Activated CD4-positive, alpha-beta memory T cell treated with anti-CD3 and anti-CD28 coated beads for 36 hours (primary cell): Measurements from ENCODE around the gene KDM4B. TPM values are rescaled to one million over a fixed set of nuclear protein-coding genes. Genes with fewer than 3 reads are reported as not detected.

Experiments
- CTCF ChIA-PET: fragments of 350-600 bp; sonication (Branson Sonifier 250); formaldehyde crosslinking; loops from one replicate; lab custom pipeline; 2021; ENCODE audit warnings: antibody characterized with exemption, inconsistent platforms; lab: Charles Lee
- POLR2A ChIA-PET: fragments of 350-600 bp; sonication (Branson Sonifier 250); formaldehyde crosslinking; loops from one replicate; lab custom pipeline; 2021; ENCODE audit warnings: antibody characterized with exemption; lab: Charles Lee
- DNase-seq: peaks from one replicate; pipeline ENCODE4 v3.0.0-alpha.2; 2020
- H3K27ac Mint-ChIP-seq: one replicate; pipeline ENCODE4 v1.8.0; 2021; ENCODE audit warnings: mixed read lengths
- H3K27me3 Mint-ChIP-seq: one replicate; pipeline ENCODE4 v1.8.0; 2021; ENCODE audit warnings: mixed read lengths
- H3K36me3 Mint-ChIP-seq: one replicate; pipeline ENCODE4 v1.8.0; 2021; ENCODE audit warnings: mixed read lengths
- H3K4me1 Mint-ChIP-seq: one replicate; pipeline ENCODE4 v1.8.0; 2021; ENCODE audit warnings: low read depth, mixed read lengths
- H3K4me3 Mint-ChIP-seq: one replicate; pipeline ENCODE4 v1.8.0; 2021; ENCODE audit warnings: mild to moderate bottlenecking, mixed read lengths
- H3K9me3 Mint-ChIP-seq: one replicate; pipeline ENCODE4 v1.8.0; 2021; ENCODE audit warnings: mixed read lengths
- intact Hi-C: fragments of 100-400 bp; cut with micrococcal nuclease; formaldehyde crosslinking; loops from one replicate; pipeline ENCODE4 v1.15.1; 2023
- total RNA-seq, 2 experiments: library from RNA; stranded (reverse); gene quantifications; one replicate each; pipeline ENCODE4 v1.2.3, GENCODE V29; 2021

KDM4B gene
- total RNA-seq, 2 experiments from 2014 or later = 19.2 to 20.6 TPM

DNA sequence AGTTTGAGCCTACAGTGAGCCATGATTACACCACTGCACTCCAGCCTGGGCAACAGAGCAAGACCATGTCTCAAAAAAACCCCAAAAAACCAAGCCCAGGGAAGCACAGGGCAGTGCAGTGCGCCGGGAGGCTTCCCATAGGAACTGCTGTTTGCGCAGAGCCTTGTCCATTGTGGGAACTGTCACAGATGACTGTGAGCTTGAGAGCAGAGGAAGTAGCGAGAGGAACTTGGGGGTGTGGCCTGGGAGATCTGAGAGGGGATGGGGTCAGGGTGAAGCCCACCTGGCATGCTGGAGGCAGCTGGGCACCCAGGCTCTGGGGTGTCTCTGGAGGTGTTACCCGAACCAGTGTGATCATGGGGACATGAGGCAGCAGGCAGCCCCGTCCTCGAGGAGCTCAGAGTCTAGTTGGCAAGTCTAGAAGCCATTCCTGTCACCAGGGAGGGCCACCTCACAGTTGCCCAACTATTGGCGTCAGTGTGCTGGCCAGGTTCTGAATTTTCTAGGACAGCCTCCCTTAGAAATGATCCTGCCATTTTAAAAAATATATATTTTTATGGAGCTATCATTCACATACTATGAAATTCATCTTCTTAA, 10.4 kb downstream of the KDM4B start:
- intact Hi-C loops = no loop called here
- no peak for DNase-seq
- ChIA-PET POLR2A (interaction anchor here (1.0 kb wide), 1 partner anchor 11 kb away, joined by 4 read pairs; the partner anchor contains the start of gene KDM4B), CTCF (interaction anchor here (1.1 kb wide), 1 partner anchor 52 kb away, joined by 4 read pairs; no protein-coding TSS in a partner anchor)
- Mint-ChIP-seq H3K9me3 (no peaks in the 10 kb centered on the region), H3K4me3 (no peak overlapping the region), H3K36me3 (peaks cover 2% of the 10 kb centered on the region), H3K4me1 (peaks cover 4% of the 10 kb centered on the region), H3K27ac (no peak overlapping the region), H3K27me3 (no peaks in the 10 kb centered on the region)

DNA sequence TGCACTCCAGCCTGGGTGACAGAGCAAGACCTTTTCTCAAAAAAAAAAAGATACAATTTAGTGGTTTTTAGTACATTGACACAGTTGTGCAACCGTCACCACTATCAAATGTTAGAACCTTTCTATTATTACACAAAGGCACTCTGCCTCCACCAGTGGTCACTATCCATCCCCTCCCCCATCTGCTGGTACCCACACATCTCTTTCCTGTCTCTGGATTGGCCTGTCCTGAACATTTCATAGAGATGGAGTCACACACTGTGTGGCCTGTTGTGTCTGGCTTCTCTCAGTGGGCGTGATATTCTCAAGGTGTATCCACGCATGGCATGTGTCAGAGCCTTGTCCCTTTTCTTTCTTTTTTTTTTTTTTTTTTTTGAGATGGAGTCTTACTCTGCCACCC, 11.2 kb downstream of the KDM4B start:
- Mint-ChIP-seq H3K9me3 (no peaks in the 10 kb centered on the region), H3K4me1 (peaks cover under 1% of the 10 kb centered on the region), H3K4me3 (no peak overlapping the region), H3K27ac (no peak overlapping the region), H3K36me3 (peaks cover 2% of the 10 kb centered on the region), H3K27me3 (no peaks in the 10 kb centered on the region)
- intact Hi-C loops = no loop called here
- CTCF ChIA-PET = interaction anchor here (1.1 kb wide), 1 partner anchor 51 kb away, joined by 4 read pairs; no protein-coding TSS in a partner anchor
- DNase-seq = no peak
- POLR2A ChIA-PET = interaction anchor here (1.0 kb wide), 1 partner anchor 12 kb away, joined by 4 read pairs; the partner anchor contains the start of gene KDM4B

DNA sequence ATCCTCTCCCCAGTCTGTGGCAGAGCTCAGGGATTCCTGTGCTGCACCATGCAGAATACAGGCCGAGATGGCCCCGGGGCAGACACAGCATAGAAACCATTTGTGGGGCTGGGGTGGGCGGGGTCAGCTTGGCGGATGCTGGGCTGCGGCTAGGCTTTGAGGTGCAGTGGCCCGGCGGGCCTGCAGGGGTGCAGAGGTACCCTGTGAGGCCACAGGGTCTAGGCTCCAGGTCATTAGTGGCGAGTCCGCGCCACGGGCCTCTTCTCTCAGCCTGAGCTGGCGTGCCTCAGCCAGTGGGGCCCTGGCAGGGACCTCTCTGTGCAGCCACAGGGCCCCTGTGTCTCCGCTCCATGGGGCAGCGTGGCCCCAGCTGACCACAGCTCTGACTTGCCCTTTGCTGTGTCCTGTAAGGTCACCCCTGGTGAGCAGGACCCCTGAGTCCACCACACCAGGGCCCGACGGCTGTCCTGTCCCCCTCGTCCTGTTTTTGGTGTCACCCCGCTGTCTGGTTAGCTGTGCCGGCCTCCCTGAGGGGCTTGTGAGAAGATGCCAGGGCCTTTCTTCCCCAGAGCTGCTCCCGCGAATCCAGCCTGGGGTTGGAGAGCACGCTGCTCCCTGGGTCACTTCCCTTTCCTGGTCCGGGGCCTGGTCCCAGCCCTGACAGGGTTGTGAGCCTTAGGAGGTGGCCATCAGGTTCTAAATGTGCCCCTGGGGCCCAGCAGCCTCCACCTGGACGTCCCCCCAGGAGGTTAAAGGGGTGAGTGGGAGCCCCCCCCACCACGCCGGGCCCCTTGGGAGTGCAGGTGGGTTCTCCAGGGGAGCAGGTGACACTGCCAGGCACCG, 12.1 kb downstream of the KDM4B start:
- Mint-ChIP-seq H3K9me3 (no peaks in the 10 kb centered on the region), H3K27me3 (no peaks in the 10 kb centered on the region), H3K4me3 (no peak overlapping the region), H3K36me3 (peaks cover 2% of the 10 kb centered on the region), H3K27ac (no peak overlapping the region), H3K4me1 (no peaks in the 10 kb centered on the region)
- intact Hi-C loops = no loop called here
- ChIA-PET POLR2A (no interaction called here), CTCF (no interaction called here)
- DNase-seq = no peak

DNA sequence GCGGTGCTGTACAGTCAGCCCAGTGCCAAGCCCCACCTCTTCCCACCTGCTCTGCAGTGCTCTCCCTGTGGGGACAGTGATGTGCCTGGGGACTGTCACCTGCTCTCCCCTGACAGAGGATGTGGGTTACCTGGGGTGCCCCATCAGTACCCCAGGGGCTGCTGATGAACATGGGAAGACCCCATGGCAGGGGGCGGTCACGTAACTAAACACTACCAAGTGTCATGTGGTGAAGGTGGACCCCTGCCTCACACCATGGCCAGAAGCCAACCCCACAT, 12.7 kb downstream of the KDM4B start:
- Mint-ChIP-seq H3K9me3 (no peaks in the 10 kb centered on the region), H3K27me3 (no peaks in the 10 kb centered on the region), H3K27ac (no peak overlapping the region), H3K36me3 (peaks cover 2% of the 10 kb centered on the region), H3K4me1 (no peaks in the 10 kb centered on the region), H3K4me3 (no peak overlapping the region)
- POLR2A ChIA-PET = no interaction called here
- CTCF ChIA-PET = no interaction called here
- intact Hi-C loops = no loop called here
- no peak for DNase-seq

DNA sequence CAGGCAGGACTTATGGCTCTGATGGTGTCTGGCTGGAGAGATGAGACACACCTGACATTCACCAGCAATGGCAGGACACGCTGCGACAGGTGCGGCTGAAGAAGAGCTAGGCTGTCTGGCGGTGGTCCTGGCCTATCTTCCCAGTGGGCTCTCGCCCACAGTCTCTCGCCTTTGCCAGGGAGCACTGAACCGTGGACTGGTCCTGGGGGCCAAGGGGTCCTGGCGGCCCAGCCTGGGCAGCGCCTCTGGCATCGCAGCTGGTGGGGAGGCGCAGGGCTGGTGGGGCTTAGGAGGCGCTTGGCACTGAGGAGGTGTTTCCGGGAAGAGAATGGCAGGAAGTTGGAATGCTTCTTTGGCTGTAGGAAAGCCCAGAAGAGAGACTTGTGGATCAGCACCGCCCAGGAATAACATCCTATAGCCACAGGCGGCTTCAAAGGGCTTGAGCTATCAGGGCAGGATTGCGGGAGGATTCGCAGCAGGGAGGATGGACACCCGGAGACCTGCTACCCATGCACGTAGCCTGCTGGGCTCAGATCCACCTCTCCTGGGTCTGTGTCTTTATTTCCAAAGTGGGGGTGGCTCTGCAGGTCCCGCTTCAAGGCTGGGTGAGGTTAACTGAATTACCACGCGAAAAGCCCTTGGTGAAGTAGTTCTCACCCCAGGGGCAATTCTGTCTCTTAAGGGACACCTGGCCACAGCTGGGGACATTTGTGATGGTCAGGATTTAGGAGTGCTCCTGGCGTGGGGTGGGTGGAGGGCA, 14.6 kb downstream of the KDM4B start:
- Mint-ChIP-seq H3K4me1 (peaks cover 9% of the 10 kb centered on the region), H3K4me3 (no peak overlapping the region), H3K27me3 (no peaks in the 10 kb centered on the region), H3K36me3 (no peaks in the 10 kb centered on the region), H3K9me3 (no peaks in the 10 kb centered on the region), H3K27ac (no peak overlapping the region)
- ChIA-PET POLR2A (interaction anchor here (1.2 kb wide), 1 partner anchor 10 kb away, joined by 4 read pairs; no protein-coding TSS in a partner anchor), CTCF (interaction anchor here (2.1 kb wide), 1 partner anchor 47 kb away, joined by 6 read pairs; no protein-coding TSS in a partner anchor)
- intact Hi-C loops = no loop called here
- no peak for DNase-seq

DNA sequence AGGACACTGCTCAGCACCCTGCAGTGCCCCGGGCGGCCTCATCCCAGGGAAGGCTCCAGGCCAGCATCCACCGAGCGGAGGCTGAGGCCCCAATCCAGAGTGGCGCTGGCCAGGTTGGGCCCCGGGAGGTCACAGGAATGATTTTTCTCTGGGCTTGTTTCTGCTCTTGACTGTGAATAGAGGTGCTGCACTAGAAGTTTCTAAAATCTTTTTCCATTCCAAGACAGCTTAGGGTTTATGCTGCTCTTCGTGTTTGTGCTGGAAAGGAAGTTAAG, 15.1 kb downstream of the KDM4B start:
- ChIA-PET POLR2A (no interaction called here), CTCF (interaction anchor here (2.1 kb wide), 1 partner anchor 47 kb away, joined by 6 read pairs; no protein-coding TSS in a partner anchor)
- no peak for DNase-seq
- Mint-ChIP-seq H3K36me3 (no peaks in the 10 kb centered on the region), H3K9me3 (no peaks in the 10 kb centered on the region), H3K27ac (no peak overlapping the region), H3K4me1 (peaks cover 9% of the 10 kb centered on the region), H3K27me3 (no peaks in the 10 kb centered on the region), H3K4me3 (no peak overlapping the region)
- intact Hi-C loops = no loop called here

DNA sequence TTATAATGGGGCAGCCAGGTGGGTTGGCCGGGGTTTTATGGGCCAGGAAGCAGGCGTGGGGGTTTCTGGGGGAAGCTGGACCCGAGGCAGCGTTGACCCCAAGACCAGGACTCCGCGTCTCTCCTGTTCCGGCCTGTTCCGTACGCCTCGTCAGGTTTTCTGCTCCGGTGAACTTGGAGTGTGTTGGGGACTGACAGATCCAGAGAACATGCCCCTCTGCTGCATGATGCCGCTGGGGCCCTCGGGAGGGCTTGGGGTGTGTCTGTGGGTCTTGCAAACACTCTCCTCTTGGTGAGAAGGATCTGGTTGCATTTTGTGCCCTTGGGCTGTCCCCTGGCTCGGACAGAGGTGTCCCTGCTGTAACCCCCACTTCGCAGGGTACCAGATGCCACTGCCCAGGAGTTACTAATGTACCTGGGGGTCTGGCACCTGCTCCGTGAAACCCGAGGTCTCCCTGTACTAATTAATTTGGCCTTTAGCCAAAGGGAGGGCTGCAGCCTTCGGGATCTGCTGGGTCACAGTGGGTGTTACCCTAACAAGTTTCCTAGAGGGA, 15.6 kb downstream of the KDM4B start:
- Mint-ChIP-seq H3K36me3 (no peaks in the 10 kb centered on the region), H3K4me3 (no peak overlapping the region), H3K27ac (no peak overlapping the region), H3K27me3 (no peaks in the 10 kb centered on the region), H3K4me1 (peaks cover 9% of the 10 kb centered on the region), H3K9me3 (no peaks in the 10 kb centered on the region)
- ChIA-PET CTCF (interaction anchor here (2.1 kb wide), 1 partner anchor 46 kb away, joined by 6 read pairs; no protein-coding TSS in a partner anchor), POLR2A (no interaction called here)
- DNase-seq = no peak
- intact Hi-C loops = no loop called here

DNA sequence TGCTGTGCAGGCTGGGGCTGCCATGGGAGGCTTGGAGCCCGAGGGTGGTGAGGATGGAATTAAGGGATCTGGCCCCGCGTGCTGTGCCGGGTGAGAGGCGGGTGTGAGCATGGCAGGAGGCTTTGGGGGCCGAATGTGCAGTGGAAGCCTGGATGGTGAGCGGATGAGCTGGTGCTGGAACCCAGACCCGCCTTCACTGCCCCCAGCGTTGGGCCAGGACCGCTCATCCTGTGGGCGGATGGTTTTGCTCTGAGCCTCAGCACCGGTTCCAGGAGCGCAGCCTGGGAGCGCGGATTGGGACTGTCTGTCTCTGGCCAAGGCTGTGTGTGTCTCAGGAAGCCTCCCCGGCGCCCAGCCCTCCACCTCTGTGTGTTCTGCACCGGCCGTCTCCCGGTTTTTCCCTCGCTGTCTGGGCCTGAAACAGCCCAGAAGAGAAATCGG, 16.7 kb downstream of the KDM4B start:
- ChIA-PET POLR2A (interaction anchor here (0.8 kb wide), 1 partner anchor 16 kb away, joined by 3 read pairs; no protein-coding TSS in a partner anchor), CTCF (no interaction called here)
- Mint-ChIP-seq H3K27ac (no peak overlapping the region), H3K36me3 (no peaks in the 10 kb centered on the region), H3K4me1 (peaks cover 9% of the 10 kb centered on the region), H3K9me3 (no peaks in the 10 kb centered on the region), H3K27me3 (no peaks in the 10 kb centered on the region), H3K4me3 (no peak overlapping the region)
- intact Hi-C loops = no loop called here
- no peak for DNase-seq

DNA sequence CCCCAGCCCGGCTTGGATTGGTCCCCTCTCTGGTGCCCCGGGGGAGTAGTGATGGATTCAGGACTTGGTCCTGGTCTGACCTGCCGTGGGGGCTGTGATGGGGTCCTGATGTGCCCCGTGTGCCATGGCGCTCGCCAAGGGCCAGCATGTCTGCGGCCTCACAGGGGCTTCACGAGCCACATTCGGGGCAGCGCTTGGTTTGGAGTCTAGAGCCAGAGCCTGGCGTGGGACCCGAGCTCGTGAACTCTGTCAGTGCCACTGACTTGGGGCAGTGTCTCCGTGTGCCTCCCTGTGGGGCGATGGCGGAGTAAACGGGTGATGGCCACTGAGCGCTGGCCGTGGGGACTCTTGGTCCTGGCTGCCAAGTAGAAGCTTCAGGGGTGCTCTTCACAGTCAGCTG, 17.1 kb downstream of the KDM4B start:
- H3K9me3 Mint-ChIP-seq = no peaks in the 10 kb centered on the region
- H3K27ac Mint-ChIP-seq = no peak overlapping the region
- intact Hi-C loops = no loop called here
- no peaks in the 10 kb centered on the region for H3K36me3 Mint-ChIP-seq
- peaks cover 9% of the 10 kb centered on the region for H3K4me1 Mint-ChIP-seq
- DNase-seq = no peak
- CTCF ChIA-PET = no interaction called here
- H3K4me3 Mint-ChIP-seq = no peak overlapping the region
- POLR2A ChIA-PET = interaction anchor here (0.8 kb wide), 1 partner anchor 16 kb away, joined by 3 read pairs; no protein-coding TSS in a partner anchor
- no peaks in the 10 kb centered on the region for H3K27me3 Mint-ChIP-seq

DNA sequence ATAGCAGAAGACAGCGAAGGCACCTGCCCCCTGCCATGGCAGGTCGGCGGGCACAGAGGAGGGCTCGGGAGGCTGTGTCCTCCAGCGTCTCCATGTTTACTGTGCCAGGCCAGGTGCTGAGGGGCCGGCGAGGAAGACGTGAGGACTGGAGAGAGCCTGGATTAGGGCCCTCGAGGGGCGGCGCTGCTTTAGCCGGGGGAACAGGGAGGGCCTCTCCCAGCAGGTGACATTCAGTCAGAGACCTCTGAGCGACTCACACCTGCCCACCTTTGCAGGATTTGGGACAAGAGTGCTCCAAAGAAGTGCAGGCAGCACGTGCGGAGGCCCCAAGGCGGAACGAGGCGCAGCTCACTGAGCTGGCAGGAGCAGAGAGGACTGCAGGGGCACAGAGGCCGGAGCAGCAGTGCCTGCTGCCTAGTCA, 17.6 kb downstream of the KDM4B start:
- Mint-ChIP-seq H3K27ac (no peak overlapping the region), H3K36me3 (peaks cover 2% of the 10 kb centered on the region), H3K27me3 (no peaks in the 10 kb centered on the region), H3K9me3 (peaks cover 2% of the 10 kb centered on the region), H3K4me3 (no peak overlapping the region), H3K4me1 (peaks cover 9% of the 10 kb centered on the region)
- intact Hi-C loops = no loop called here
- DNase-seq = no peak
- POLR2A ChIA-PET = no interaction called here
- CTCF ChIA-PET = no interaction called here

DNA sequence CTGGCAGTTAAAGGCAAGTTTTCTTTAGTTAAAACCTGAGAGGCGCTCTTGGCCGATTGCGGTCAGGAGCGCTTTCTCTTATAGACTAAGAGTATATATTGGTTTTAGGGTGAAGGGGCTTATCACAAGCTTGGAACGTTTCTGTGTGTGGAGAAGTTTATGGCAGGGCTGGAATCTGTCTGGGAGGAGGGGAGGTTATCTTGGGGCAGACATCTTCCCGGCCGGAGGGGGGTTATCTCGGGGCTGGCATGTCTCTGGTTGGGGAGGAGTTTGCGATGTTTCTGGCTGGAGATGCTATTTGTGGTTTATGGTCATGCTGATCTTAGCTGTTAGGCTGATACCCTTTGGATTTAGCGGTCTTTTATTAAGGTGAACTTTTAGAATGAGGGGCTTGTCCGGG, 18.3 kb downstream of the KDM4B start:
- DNase-seq = no peak
- H3K27ac Mint-ChIP-seq = no peak overlapping the region
- intact Hi-C loops = no loop called here
- POLR2A ChIA-PET = no interaction called here
- peaks cover 9% of the 10 kb centered on the region for H3K4me1 Mint-ChIP-seq
- peaks cover 8% of the 10 kb centered on the region for H3K36me3 Mint-ChIP-seq
- no peaks in the 10 kb centered on the region for H3K27me3 Mint-ChIP-seq
- CTCF ChIA-PET = no interaction called here
- no peak overlapping the region for H3K4me3 Mint-ChIP-seq
- H3K9me3 Mint-ChIP-seq = peaks cover 9% of the 10 kb centered on the region
